ENCODE data around the gene CFAP97.

DNA sequence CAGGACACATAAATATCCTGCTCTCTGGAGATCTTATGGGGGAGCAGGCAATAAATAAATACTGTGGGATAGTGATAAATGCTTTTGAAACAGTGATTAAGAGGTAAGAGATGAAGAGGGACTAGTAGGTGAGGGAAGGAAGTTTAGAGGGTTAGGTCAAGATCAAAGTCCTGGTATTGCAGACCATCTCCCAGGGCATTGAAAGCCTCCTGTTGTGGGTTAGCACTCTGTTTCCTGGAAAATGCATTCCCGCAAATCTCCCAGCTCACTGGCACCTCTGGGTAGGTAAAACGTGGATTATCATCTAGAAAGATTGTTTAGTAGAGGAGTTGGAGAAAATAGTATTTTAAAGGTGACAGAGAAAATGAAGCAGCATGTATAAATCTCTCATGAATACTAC is 7.8 kb upstream of the CFAP97 start:
- TF ChIP-seq, protein P1, sequence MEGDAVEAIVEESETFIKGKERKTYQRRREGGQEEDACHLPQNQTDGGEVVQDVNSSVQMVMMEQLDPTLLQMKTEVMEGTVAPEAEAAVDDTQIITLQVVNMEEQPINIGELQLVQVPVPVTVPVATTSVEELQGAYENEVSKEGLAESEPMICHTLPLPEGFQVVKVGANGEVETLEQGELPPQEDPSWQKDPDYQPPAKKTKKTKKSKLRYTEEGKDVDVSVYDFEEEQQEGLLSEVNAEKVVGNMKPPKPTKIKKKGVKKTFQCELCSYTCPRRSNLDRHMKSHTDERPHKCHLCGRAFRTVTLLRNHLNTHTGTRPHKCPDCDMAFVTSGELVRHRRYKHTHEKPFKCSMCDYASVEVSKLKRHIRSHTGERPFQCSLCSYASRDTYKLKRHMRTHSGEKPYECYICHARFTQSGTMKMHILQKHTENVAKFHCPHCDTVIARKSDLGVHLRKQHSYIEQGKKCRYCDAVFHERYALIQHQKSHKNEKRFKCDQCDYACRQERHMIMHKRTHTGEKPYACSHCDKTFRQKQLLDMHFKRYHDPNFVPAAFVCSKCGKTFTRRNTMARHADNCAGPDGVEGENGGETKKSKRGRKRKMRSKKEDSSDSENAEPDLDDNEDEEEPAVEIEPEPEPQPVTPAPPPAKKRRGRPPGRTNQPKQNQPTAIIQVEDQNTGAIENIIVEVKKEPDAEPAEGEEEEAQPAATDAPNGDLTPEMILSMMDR (IDR thresholded peaks at IDR 0.05 in 4 of 5, conservative IDR thresholded peaks at IDR 0.05 in 1 of 5), result no peak
- no peak for TF ChIP-seq POLR2A (IDR thresholded peaks at IDR 0.05)
